AG08396 (cell line): ENCODE data around the gene MYO9B.

Source experiments
- DNase-seq: peaks from one replicate; pipeline ENCODE4 v3.0.0; 2012; ENCODE audit warnings: low spot score, mixed read lengths

The MYO9B gene, protein sequence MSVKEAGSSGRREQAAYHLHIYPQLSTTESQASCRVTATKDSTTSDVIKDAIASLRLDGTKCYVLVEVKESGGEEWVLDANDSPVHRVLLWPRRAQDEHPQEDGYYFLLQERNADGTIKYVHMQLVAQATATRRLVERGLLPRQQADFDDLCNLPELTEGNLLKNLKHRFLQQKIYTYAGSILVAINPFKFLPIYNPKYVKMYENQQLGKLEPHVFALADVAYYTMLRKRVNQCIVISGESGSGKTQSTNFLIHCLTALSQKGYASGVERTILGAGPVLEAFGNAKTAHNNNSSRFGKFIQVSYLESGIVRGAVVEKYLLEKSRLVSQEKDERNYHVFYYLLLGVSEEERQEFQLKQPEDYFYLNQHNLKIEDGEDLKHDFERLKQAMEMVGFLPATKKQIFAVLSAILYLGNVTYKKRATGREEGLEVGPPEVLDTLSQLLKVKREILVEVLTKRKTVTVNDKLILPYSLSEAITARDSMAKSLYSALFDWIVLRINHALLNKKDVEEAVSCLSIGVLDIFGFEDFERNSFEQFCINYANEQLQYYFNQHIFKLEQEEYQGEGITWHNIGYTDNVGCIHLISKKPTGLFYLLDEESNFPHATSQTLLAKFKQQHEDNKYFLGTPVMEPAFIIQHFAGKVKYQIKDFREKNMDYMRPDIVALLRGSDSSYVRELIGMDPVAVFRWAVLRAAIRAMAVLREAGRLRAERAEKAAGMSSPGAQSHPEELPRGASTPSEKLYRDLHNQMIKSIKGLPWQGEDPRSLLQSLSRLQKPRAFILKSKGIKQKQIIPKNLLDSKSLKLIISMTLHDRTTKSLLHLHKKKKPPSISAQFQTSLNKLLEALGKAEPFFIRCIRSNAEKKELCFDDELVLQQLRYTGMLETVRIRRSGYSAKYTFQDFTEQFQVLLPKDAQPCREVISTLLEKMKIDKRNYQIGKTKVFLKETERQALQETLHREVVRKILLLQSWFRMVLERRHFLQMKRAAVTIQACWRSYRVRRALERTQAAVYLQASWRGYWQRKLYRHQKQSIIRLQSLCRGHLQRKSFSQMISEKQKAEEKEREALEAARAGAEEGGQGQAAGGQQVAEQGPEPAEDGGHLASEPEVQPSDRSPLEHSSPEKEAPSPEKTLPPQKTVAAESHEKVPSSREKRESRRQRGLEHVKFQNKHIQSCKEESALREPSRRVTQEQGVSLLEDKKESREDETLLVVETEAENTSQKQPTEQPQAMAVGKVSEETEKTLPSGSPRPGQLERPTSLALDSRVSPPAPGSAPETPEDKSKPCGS (N-terminal part only)

DNA sequence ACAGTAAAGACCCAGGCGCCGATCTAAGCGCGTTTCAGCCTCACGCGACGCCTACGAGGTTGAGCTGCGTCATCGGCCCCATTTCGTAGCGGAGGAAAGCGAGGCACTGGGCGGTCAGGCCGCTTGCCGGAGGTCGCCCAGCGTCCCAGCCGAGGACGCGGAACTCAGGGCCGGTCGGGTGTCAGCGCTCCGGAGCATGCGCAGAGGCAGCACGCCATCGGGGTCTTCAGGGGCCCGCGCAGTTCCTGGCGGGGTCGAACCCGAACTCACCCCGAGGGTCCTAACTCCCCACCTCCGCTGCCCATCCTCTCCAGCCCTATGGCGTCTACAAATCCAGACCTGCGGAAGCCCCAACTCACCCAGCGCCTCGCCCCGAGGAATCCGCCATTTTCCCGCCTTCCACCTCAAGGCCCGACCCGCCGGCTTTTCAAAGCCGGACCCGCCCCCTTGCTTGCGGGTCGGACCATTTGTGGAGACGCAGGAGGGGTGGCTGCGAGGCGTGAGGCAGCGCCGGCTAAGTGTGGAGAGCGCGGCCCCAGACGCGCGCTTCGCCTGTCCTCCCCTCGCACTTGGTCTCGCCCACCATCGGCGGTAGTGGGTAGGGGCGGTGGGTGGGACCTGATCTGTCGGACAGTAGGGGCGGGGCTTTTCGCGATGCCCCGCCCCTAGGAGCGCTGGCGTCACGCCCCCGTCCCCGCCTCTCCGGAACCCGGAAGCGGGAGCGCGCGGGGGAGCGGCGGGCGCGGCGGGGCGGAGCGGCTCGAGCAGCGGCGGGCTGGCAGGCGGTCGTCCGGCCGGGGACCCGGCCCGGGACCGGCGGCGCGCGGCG lies at the start of gene MYO9B, which contains the start of gene HAUS8:
Gene MYO9B, plus strand, starts transcription at position 743 of the 829 bp plus-strand sequence. CDS start 25,941 bp downstream, outside the sequence.
Gene HAUS8, minus strand, starts transcription at position 418 of the 829 bp plus-strand sequence. Its CDS starts 30 bp downstream, at position 388.
- peak; percentile 98 for DNase-seq

DNA sequence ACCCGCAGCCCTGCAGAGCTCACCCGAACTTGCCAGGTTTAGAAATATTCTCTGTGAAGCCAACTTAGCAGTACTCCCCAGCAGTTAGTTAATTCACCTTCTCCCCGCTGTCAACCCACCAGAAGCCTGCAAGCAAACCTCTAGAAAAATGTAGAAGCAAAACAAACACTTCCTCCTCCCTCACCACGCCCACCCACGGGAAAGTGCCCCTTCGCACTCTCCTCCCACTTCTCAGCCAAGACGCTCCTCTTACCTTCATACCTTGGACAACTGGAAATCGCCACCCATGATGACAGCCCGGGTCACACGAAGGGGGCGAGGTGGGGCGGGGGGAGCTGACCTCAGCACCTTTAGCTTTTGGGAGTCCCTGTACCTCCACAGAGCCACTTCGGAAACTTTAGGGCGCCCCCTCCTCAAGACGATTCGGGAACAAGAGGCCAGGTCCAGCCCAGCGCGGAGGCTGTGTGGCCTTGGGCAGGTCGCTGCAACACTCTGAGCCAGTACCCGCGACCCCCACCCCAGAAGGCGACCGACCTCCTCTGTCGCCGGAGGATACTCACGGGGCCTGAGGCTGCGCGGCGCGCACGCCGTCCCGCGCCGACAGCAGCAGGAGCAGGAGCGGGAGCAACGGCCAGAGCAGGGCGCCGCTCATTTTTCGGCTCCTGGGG lies 49.5 kb upstream of the MYO9B start:
- DNase-seq, result no peak

DNA sequence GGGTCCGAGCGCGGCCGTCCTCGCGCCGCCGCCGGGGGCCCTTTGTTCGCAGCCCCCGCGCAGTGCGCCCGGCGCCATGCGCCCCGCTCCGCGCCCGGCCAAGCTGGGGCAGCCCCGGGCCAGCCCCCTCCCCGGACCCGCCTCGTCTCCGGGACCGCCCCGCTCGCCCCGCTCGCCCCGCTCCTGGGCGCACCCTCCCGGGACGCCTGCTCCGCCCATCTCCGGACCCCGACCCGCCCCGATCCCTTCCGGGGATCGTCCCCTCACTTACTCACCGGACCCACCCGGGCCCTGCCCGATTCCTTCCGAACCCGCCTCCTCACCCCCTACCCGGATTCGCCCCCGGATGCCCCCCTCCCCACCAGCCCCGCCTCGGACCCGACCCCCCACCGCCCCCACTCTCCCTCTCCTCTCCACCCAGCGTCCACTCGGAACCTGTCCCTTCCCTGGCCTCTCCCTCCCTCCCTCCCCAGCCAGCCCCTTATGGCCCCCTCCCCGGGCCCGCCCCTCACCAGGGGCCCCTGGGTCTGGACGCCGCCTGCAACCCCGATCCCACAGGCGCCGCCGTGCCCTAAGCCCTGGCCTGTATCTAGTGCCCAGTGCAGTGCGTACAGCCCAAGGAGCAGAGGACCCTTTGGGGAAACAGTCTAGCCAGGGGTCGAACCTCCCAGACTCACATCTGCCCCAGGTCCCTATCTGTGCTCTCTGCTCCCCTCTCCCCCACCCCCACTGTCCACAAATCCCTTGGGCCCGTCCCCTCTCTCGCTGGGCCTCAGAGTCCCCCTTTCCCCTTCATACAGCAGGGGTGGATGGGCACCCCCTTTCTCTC lies 48.7 kb upstream of the MYO9B start, which contains the start of gene CPAMD8:
Gene CPAMD8, minus strand, starts transcription at position 105 of the 829 bp plus-strand sequence. CDS start 168 bp downstream, outside the sequence.
- DNase-seq, result peak; percentile 9

DNA sequence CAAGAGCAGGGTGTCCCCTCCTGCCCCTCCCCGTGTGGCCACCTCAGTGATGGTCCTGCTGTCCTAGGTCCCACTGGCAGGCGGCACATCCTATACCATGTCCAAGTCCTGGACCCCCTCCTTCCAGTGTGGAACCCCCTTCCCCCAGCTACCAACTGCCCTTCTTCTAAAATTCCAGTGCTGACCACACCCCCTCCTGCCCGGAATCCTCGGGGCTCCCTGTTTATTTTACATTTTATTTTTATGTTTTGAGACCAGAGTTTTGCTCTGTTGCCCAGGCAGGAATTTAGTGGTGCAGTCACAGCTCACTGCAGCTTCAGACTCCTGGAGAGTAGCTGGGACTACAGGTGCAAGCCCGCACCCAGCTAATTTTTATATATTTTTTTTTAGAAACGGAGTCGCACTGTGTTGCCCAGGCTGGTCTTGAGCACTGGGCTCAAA lies 48.0 kb upstream of the MYO9B start:
- no peak for DNase-seq

DNA sequence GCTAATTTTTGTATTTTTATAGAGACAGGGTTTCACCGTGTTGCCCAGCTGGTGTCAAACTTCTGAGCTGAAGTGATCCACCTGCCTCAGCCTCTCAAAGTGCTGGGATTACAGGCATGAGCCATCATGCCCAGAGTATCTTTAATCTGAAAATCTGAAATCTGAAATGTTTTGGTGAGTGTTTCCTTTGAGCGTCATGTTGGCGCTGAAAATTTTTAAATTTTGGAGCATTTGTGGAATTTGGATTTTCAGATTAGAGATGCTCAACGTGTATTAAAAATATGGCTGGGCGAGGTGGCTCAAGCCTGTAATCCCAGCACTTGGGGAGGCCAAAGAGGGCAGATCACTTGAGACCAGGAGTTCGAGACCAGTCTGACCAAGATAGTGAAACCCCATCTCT lies 43.8 kb upstream of the MYO9B start:
- no peak for DNase-seq

DNA sequence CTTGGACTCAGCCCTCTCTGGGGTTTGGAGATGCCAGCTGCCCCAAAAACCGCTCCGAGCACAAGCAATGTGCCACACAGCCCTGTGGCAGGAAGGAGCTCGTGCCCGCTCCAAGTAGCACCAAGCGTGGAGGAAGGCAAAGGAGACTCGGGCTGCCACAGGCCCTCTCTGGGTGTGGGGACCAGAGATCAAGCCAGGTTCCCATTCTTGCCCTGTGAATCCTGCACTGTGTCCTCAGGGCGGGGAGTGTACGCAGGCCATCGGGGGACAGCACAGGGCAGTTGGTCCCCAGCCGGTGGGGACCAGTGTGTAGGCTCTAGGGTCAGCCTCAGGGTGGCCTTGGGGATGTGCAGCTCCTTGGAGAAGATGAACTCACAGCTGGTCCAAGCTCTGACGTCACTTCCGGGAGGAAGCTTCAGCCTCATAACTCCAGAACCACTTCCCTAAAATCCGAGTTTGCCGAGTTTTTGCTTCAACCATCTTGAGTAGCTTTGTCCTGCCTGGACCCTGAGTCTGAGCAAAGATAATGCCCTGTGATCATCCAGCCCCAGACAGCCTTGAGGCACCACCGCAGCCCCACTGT lies 39.6 kb upstream of the MYO9B start:
- DNase-seq, result no peak

DNA sequence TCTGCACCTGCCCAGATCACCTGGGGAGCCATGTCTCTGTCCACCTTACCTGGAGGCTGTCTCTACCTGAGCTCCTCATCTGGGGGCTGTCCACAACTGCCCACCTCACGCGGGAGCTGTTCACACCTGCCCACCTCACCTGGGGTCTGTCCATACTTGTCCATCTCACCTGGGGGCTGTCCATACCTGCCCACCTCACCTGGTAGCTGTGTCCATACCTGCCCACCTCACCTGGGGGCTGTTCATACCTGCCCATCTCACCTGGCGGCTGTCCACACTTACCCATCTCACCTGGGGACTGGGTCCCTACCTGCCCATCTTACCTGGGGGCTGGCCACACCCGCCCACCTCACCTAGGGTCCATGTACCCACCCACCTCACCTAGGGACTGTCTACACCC lies 38.9 kb upstream of the MYO9B start:
- DNase-seq, result no peak

DNA sequence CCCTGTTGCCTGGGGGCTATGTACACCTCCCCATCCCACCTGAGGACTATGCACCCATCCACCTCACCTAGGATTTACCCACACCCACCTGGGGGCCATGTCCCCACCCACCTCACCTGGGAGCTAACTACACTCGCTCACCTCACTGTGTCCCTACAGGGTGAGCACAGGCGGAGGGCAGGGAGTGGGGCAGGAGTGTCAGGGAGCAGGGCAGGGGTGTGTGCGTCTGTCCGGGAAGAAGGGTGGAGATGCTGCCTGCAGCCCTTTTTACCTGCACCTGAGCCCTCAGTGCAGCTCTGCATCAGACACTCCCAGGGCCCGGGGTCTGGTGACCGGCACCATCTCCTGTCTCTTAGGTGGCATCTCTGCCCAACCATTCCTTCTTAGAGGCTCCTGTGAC lies 38.4 kb upstream of the MYO9B start:
- DNase-seq, result no peak

DNA sequence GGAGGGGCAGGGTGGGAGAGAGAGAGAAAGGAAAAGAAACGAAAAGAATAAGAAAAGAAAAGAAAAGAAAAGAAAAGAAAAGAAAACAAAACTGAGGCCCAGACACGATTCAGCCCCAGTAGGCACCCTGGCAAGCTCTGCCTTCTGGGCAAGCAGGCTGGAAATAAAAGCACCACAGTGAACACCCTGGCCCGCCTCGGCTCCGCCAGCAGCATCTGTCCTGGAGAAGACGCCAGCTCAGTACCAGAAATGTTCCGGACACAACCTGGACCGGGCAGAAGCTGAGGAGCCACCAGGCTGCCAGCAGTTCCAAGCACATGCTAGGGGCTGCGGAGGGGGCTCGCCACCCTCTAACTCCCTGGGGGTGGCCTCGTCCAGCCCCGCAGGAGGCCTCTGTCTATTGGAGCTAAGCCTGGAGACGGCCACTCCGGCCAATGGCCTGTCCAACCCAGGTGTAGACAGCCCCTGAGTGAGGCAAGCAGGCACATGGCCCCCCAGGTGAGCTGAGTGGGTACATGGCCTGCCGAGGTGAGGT lies 37.5 kb upstream of the MYO9B start:
- no peak for DNase-seq

DNA sequence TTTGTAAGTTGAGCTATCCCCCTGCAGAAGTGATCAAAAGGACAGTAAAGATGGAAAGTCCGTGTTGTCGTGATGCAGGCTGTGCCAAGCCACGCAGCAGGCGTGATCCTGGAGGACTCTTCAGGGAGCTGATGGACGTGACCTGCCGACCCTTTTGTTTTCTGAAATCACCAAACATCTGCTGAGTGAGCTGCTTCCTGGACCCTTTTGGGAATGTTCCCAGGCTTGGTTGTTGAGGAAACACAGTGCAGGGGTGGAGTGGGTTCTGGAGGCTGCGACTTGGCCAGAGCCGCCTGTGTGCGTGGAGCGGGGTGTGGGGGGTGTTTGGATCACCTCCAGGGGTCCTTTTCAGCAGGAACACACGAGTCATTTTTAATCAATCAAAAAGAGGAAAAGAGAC lies 33.6 kb upstream of the MYO9B start:
- DNase-seq, result no peak

DNA sequence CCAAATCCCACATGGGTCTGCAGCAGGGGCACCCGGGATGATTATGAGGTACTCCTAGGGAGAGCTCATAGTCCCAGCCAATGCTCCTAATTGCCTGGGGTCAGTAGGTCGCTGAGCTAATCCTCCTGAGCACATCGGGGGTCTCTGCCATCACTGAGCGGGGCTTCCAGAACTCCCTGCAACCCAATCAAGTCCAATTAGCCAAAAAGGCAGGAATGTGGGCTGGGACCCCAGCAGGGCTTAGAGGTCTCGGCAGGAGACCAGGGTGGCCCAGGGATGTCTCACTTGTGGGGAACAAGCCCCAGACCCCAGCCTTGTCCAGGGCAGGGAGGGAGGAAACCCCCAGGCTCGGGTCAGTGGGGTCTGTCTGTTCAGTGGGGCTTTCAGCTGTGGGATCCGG lies 31.8 kb upstream of the MYO9B start:
- no peak for DNase-seq

DNA sequence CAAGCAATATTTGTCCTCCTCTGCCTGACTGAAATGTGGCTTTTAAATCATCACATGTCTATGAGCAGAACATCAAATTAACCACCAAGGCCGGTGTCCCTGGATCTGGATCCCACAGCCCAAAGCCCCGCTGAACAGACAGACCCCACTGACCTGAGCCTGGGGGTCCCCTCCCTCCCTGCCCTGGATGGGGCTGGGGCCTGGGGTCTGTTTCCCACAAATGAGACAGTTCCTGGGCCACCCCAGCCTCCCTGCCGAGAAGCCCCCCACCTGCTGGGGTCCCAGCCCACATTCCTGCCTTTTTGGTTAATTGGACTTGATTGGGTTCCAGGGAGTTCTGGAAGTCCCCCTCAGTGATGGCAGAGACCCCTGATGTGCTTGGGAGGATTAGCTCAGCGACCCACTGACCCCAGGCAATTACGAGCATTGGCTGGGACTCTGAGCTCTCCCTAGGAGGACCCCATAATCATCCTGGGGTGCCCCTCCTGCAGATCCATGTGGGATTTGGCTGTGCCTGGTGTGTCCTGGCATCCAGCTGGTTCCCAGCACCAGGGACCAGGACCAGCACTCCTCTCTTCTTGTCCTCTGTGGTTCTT lies 29.6 kb upstream of the MYO9B start:
- no peak for DNase-seq

DNA sequence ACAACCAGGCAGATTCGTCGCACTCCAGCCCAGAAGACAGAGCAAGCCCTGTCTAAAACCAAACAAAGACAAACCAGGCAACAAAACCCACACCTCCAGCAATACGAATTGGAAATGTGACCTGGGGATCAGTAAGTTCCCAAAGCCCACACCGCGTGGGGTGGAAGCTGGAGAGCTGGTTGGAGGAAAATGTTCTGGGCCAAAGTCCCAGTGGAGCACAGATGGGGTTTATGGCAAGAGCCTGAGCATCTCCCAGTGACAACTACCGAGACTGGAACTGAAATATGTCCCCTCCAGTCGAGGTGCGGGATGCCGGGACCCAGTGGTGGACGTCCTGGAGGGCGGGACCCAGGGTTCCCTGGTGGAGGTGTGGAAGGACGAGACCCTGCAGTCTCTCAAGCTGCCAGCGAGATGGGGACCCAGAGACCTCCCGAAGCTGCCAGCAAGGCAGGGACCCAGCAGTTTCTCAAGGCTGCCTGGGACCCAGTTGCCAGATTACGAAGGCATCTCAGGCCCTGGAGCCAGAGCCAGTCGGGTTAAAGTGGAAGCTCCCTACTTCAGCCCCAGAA lies 26.6 kb upstream of the MYO9B start:
- DNase-seq, result no peak

DNA sequence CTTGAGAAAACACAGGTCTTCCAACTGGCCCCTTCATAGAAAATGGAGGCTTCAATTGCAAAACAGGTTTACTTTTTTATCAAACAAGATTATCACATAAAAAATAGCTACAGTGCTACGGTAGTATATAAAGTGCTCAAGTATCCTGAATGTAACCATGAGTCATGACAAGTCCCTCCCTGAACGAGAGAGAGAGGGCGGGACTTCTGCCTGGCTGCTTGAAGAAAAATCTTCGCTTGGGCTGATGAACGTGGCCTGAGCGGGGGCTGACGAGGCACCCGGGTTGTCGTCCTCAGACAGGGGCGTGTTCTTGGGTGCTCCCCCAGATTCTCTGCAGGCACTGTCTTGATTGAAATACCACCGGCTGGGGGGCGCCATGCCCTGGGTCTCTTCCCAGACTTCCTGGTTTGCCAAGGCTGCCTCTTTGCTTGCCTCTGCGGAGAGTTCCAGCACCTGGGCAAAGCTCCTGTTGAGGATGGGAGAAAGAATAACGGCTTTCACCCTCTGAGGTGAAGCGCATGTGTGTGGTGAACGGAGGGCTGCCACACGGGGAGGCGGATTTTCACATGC lies 25.8 kb upstream of the MYO9B start:
- peak; percentile 54 for DNase-seq

DNA sequence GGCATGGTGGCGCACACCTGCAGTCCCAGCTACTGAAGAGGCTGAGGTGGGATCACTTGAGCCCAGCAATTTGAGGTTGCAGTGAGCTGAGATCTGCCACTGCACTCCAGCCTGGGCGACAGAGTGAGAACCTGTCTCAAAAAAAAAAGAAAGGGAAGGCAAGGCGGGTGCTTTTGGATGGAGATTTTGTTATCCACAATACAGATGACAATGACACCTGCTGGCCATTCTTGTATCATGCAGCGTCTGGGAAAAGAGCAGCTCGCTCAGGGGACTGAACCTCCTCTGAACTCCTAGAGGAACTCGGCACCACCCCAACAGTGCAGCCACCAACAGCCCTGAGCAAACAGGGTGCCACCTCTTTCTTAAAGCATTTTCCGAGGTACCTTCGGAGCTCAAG lies 23.1 kb upstream of the MYO9B start:
- peak; percentile 66 for DNase-seq

DNA sequence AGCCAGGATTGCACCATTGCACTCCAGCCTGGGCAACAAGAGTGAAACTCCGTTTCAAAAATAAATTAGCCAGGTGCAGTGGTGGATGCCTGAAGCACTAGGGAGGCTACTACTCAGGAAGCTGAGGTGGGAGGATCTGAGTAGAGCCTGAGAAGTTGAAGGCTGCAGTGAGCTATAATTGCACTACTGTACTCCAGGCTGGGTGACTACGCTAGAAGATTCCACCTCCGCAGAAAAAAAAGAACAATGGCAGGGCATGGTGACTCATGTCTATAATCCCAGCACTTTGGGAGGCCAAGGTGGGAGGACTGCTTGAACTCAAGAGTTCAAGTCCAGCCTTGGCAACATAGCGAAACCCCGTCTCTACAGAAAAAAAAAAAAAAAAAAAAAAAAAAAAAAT lies 20.8 kb upstream of the MYO9B start:
- no peak for DNase-seq

DNA sequence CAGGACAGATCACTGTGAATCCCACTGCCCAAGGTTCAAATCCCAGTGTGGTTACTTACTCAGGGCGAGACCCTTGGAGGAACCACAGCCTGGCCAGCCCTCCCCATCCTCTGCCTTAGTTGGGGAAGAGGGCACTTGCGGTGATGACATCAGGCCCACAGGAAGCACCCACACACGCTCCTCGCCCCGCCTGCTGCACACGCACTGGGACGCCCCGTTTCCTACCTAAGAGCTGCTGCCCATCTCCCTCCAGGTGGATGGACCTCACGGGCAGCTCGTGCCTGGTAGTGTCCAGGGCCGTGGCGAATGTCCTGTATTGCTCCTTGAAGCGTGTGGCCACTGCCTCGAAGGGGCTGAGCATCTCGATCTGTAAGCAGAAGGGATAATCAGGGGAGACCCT lies 19.9 kb upstream of the MYO9B start:
- DNase-seq, result no peak

DNA sequence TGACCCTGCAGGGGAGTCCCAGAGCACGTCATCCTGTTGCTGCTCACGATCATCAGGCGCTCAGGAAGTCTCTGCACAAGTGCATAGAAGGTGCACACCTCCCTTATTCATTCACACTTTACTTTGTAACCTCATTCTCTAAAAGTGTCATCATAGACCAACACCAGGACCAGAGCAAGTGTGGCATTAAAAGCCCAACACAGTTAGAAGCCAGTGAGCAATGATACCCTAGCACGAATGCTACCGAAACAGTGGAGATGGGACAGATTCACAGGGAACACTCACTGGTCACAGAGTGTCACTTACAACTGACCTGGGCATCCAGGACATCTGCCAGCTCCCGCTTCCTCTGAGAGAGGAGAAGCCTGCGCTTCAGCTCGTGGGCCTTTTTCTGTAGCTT lies 17.3 kb upstream of the MYO9B start:
- no peak for DNase-seq
